Measurements from ENCODE around the gene IVNS1ABP.
A peak's percentile ranks its signal among the peaks of the same experiment; 100 is the strongest.
"Not testable (repeated sequence)": the region's sequence is repeated elsewhere in the genome, so short reads cannot be mapped to it uniquely, and the experiment has no call there.

Gene IVNS1ABP

GRCh38 chr1:185343306-185343705 is 26.3 kb upstream of the IVNS1ABP start:
- ATAC-seq = no peak
- H3K36me3 Mint-ChIP-seq (ENCODE audit: low read depth) = no peaks in the 10 kb centered on the region
- no peak overlapping the region for H3K4me3 Mint-ChIP-seq
- H3K4me1 Mint-ChIP-seq = peaks cover 36% of the 10 kb centered on the region
- DNase-seq = no peak
- no peak overlapping the region for H3K27ac Mint-ChIP-seq
- H3K9me3 Mint-ChIP-seq = peaks cover 6% of the 10 kb centered on the region
- H3K27me3 Mint-ChIP-seq = no peaks in the 10 kb centered on the region

- no peaks in the 10 kb centered on the region for H3K36me3 Mint-ChIP-seq (ENCODE audit: low read depth)
- peaks cover 36% of the 10 kb centered on the region for H3K4me1 Mint-ChIP-seq
- H3K27ac Mint-ChIP-seq = no peak overlapping the region
- peaks cover 6% of the 10 kb centered on the region for H3K9me3 Mint-ChIP-seq
- DNase-seq (no peak), ATAC-seq (no peak)
- no peak overlapping the region for H3K4me3 Mint-ChIP-seq
- no peaks in the 10 kb centered on the region for H3K27me3 Mint-ChIP-seq
These were observed 25.7 kb upstream of the IVNS1ABP start for GRCh38 chr1:185342672-185343259.

- no peak for DNase-seq
- Mint-ChIP-seq H3K4me3 (no peak overlapping the region), H3K36me3 (ENCODE audit: low read depth) (no peaks in the 10 kb centered on the region), H3K27ac (no peak overlapping the region), H3K27me3 (no peaks in the 10 kb centered on the region), H3K9me3 (peaks cover 6% of the 10 kb centered on the region), H3K4me1 (peaks cover 36% of the 10 kb centered on the region)
- ATAC-seq = no peak
These were observed 25.0 kb upstream of the IVNS1ABP start for GRCh38 chr1:185342017-185342416.

GRCh38 chr1:185341196-185341781 is 24.2 kb upstream of the IVNS1ABP start:
- no peak for ATAC-seq
- H3K27ac Mint-ChIP-seq = no peak overlapping the region
- no peaks in the 10 kb centered on the region for H3K36me3 Mint-ChIP-seq (ENCODE audit: low read depth)
- H3K9me3 Mint-ChIP-seq = peaks cover 6% of the 10 kb centered on the region
- DNase-seq = no peak
- no peaks in the 10 kb centered on the region for H3K27me3 Mint-ChIP-seq
- H3K4me1 Mint-ChIP-seq = peaks cover 31% of the 10 kb centered on the region
- no peak overlapping the region for H3K4me3 Mint-ChIP-seq

GRCh38 chr1:185338719-185339622 is 21.9 kb upstream of the IVNS1ABP start:
- Mint-ChIP-seq H3K4me3 (peak overlapping the region; percentile 7), H3K9me3 (peaks cover 6% of the 10 kb centered on the region), H3K36me3 (ENCODE audit: low read depth) (no peaks in the 10 kb centered on the region), H3K27me3 (no peaks in the 10 kb centered on the region), H3K4me1 (peaks cover 27% of the 10 kb centered on the region), H3K27ac (peak overlapping the region; percentile 59)
- peak; percentile 77 for ATAC-seq
- DNase-seq = peak; percentile 32

- no peaks in the 10 kb centered on the region for H3K27me3 Mint-ChIP-seq
- ATAC-seq (no peak), DNase-seq (no peak)
- no peak overlapping the region for H3K4me3 Mint-ChIP-seq
- no peaks in the 10 kb centered on the region for H3K36me3 Mint-ChIP-seq (ENCODE audit: low read depth)
- no peak overlapping the region for H3K27ac Mint-ChIP-seq
- H3K4me1 Mint-ChIP-seq = peaks cover 27% of the 10 kb centered on the region
- H3K9me3 Mint-ChIP-seq = peaks cover 6% of the 10 kb centered on the region
These were observed 20.2 kb upstream of the IVNS1ABP start for GRCh38 chr1:185337246-185337645.

- no peaks in the 10 kb centered on the region for H3K27me3 Mint-ChIP-seq
These were observed 17.1 kb upstream of the IVNS1ABP start for GRCh38 chr1:185334182-185334581.

GRCh38 chr1:185328255-185328654 is 11.2 kb upstream of the IVNS1ABP start:
- ATAC-seq (no peak), DNase-seq (no peak)
- Mint-ChIP-seq H3K4me1 (no peaks in the 10 kb centered on the region), H3K27me3 (no peaks in the 10 kb centered on the region), H3K4me3 (no peak overlapping the region), H3K9me3 (peaks cover 3% of the 10 kb centered on the region), H3K27ac (no peak overlapping the region), H3K36me3 (ENCODE audit: low read depth) (no peaks in the 10 kb centered on the region)

More at GRCh38 chr1:185334182-185334581, 17.1 kb upstream of the IVNS1ABP start:
- no peaks in the 10 kb centered on the region for H3K36me3 Mint-ChIP-seq (ENCODE audit: low read depth)
- no peaks in the 10 kb centered on the region for H3K9me3 Mint-ChIP-seq
- ATAC-seq (no peak), DNase-seq (no peak)
- no peak overlapping the region for H3K27ac Mint-ChIP-seq
- H3K4me1 Mint-ChIP-seq = peaks cover 14% of the 10 kb centered on the region
- no peak overlapping the region for H3K4me3 Mint-ChIP-seq

GRCh38 chr1:185325413-185325812 is 8.4 kb upstream of the IVNS1ABP start:
- DNase-seq (no peak), ATAC-seq (no peak)
- peaks cover 3% of the 10 kb centered on the region for H3K36me3 Mint-ChIP-seq (ENCODE audit: low read depth)
- H3K4me1 Mint-ChIP-seq = peaks cover 2% of the 10 kb centered on the region
- no peak overlapping the region for H3K27ac Mint-ChIP-seq
- H3K27me3 Mint-ChIP-seq = no peaks in the 10 kb centered on the region
- no peak overlapping the region for H3K4me3 Mint-ChIP-seq
- H3K9me3 Mint-ChIP-seq = peaks cover 8% of the 10 kb centered on the region

- no peak for DNase-seq
- H3K4me1 Mint-ChIP-seq = peaks cover 3% of the 10 kb centered on the region
- no peak overlapping the region for H3K27ac Mint-ChIP-seq
- no peaks in the 10 kb centered on the region for H3K27me3 Mint-ChIP-seq
- H3K36me3 Mint-ChIP-seq (ENCODE audit: low read depth) = peaks cover 3% of the 10 kb centered on the region
- H3K4me3 Mint-ChIP-seq = no peak overlapping the region
- H3K9me3 Mint-ChIP-seq = peaks cover 8% of the 10 kb centered on the region
- ATAC-seq = no peak
These were observed 7.1 kb upstream of the IVNS1ABP start for GRCh38 chr1:185324118-185324517.

GRCh38 chr1:185322636-185323035 is 5.6 kb upstream of the IVNS1ABP start:
- Mint-ChIP-seq H3K36me3 (ENCODE audit: low read depth) (peaks cover 3% of the 10 kb centered on the region), H3K9me3 (peaks cover 6% of the 10 kb centered on the region), H3K4me1 (peaks cover 16% of the 10 kb centered on the region), H3K4me3 (no peak overlapping the region), H3K27ac (no peak overlapping the region), H3K27me3 (no peaks in the 10 kb centered on the region)
- ATAC-seq (no peak), DNase-seq (no peak)

- not testable (repeated sequence) for H3K36me3 Mint-ChIP-seq (ENCODE audit: low read depth); H3K9me3 Mint-ChIP-seq; DNase-seq; H3K27ac Mint-ChIP-seq; H3K27me3 Mint-ChIP-seq; H3K4me3 Mint-ChIP-seq; ATAC-seq
- H3K4me1 Mint-ChIP-seq = peaks cover 19% of the 10 kb centered on the region
These were observed 4.7 kb upstream of the IVNS1ABP start for GRCh38 chr1:185321653-185322221.

- not testable (repeated sequence) for DNase-seq
These were observed 4.1 kb upstream of the IVNS1ABP start for GRCh38 chr1:185321104-185321503.

GRCh38 chr1:185319139-185319475 is 2.1 kb upstream of the IVNS1ABP start:
- Mint-ChIP-seq H3K36me3 (ENCODE audit: low read depth) (peaks cover 25% of the 10 kb centered on the region), H3K27me3 (no peaks in the 10 kb centered on the region), H3K4me1 (peaks cover 30% of the 10 kb centered on the region), H3K9me3 (peaks cover 6% of the 10 kb centered on the region), H3K27ac (no peak overlapping the region), H3K4me3 (no peak overlapping the region)
- DNase-seq (no peak), ATAC-seq (no peak)

More at GRCh38 chr1:185321104-185321503, 4.1 kb upstream of the IVNS1ABP start:
- not testable (repeated sequence) for H3K27ac Mint-ChIP-seq; H3K27me3 Mint-ChIP-seq; H3K9me3 Mint-ChIP-seq; H3K36me3 Mint-ChIP-seq (ENCODE audit: low read depth); ATAC-seq; H3K4me3 Mint-ChIP-seq
- peaks cover 19% of the 10 kb centered on the region for H3K4me1 Mint-ChIP-seq
